Erythroblast (primary cell): ENCODE results near the gene GGTLC1.

Experiments
- GATA1 ChIP-seq: IDR thresholded peaks from 2 replicates; pipeline ENCODE4 v1.6.1; 2011; ENCODE audit warnings: low read depth, mild to moderate bottlenecking, control low read depth, low read length, moderate library complexity
- POLR2A ChIP-seq: IDR thresholded peaks from 2 replicates; pipeline ENCODE4 v1.6.1; 2011; ENCODE audit warnings: mild to moderate bottlenecking, low read length

- TF ChIP-seq POLR2A (no peak), GATA1 (no peak)
These were observed 42.4 kb downstream of the GGTLC1 start for GRCh38 chr20:23946206-23946605.
